Activated CD4-positive, alpha-beta T cell treated with anti-CD3 and anti-CD28 coated beads, Interleukin-10, Interleukin-2, amounts not matched to agents 100 ng/mL and 50 ng/mL, durations not matched to agents 16 hours and 8 hours (primary cell): ENCODE data around the gene TGIF1.
"Not testable (repeated sequence)": the region's sequence is repeated elsewhere in the genome, so short reads cannot be mapped to it uniquely, and the experiment has no call there.

Experiments used
- DNase-seq: peaks from one replicate; pipeline ENCODE4 v3.0.0-alpha.2; 2020

Gene TGIF1

GRCh38 chr18:3450012-3450798 is at the start of gene TGIF1:
TGIF1 (plus strand) TSS chr18:3450172; CDS start chr18:3450490, 318 bp downstream.
- DNase-seq: peak; percentile 56

GRCh38 chr18:3400567-3401296 is 49.2 kb upstream of the TGIF1 start:
- DNase-seq: no peak

- no peak for DNase-seq
Measured at GRCh38 chr18:3401669-3402620, 48.0 kb upstream of the TGIF1 start.

- peak; percentile 34 for DNase-seq
Measured at GRCh38 chr18:3402982-3403451, 47.0 kb upstream of the TGIF1 start.

GRCh38 chr18:3405713-3406112 is 44.3 kb upstream of the TGIF1 start:
- DNase-seq: no peak

- no peak for DNase-seq
Measured at GRCh38 chr18:3408107-3408506, 41.9 kb upstream of the TGIF1 start.

GRCh38 chr18:3409811-3410210 is 40.2 kb upstream of the TGIF1 start:
- DNase-seq: no peak

- no peak for DNase-seq
Measured at GRCh38 chr18:3410273-3410672, 39.7 kb upstream of the TGIF1 start.

- DNase-seq: not testable (repeated sequence)
Measured at GRCh38 chr18:3410876-3411275, 39.1 kb upstream of the TGIF1 start.

GRCh38 chr18:3411327-3411726 is 38.6 kb upstream of the TGIF1 start:
- DNase-seq: no peak

- peak; percentile 28 for DNase-seq
Measured at GRCh38 chr18:3411854-3412268, 38.1 kb upstream of the TGIF1 start.

GRCh38 chr18:3412528-3412927 is 37.4 kb upstream of the TGIF1 start:
- peak; percentile 82 for DNase-seq

- DNase-seq: no peak
Measured at GRCh38 chr18:3415110-3415509, 34.9 kb upstream of the TGIF1 start.

- no peak for DNase-seq
Measured at GRCh38 chr18:3418083-3418482, 31.9 kb upstream of the TGIF1 start.

GRCh38 chr18:3420919-3421279 is 29.1 kb upstream of the TGIF1 start:
- DNase-seq: no peak

- no peak for DNase-seq
Measured at GRCh38 chr18:3422905-3423304, 27.1 kb upstream of the TGIF1 start.

- DNase-seq: no peak
Measured at GRCh38 chr18:3424280-3424890, 25.6 kb upstream of the TGIF1 start.

- DNase-seq: no peak
Measured at GRCh38 chr18:3425030-3425429, 24.9 kb upstream of the TGIF1 start.

GRCh38 chr18:3425446-3425845 is 24.5 kb upstream of the TGIF1 start:
- no peak for DNase-seq

GRCh38 chr18:3426074-3426473 is 23.9 kb upstream of the TGIF1 start:
- DNase-seq: no peak

- DNase-seq: no peak
Measured at GRCh38 chr18:3427944-3428343, 22.0 kb upstream of the TGIF1 start.

- no peak for DNase-seq
Measured at GRCh38 chr18:3429121-3429520, 20.9 kb upstream of the TGIF1 start.

- no peak for DNase-seq
Measured at GRCh38 chr18:3434685-3435084, 15.3 kb upstream of the TGIF1 start.
